G401 (cell line): ENCODE results near the gene AP3D1. TPM values are rescaled to one million over a fixed set of nuclear protein-coding genes. Genes with fewer than 3 reads are reported as not detected.
A peak's percentile ranks its signal among the peaks of the same experiment; 100 is the strongest.

Experiments
- DNase-seq: peaks from one replicate; pipeline ENCODE4 v3.0.0-alpha.2; 2015; ENCODE audit warnings: low spot score
- in situ Hi-C: cut with HindIII; loops from 2 replicates; pipeline ENCODE4 v1.10.0; 2016; ENCODE audit warnings: low sequenced_read_pairs, mixed read lengths
- total RNA-seq: library from RNA; depleted of rRNA; stranded (reverse); fragments of >200 nt; shearing (Covaris generic); gene quantifications from 2 replicates; pipeline ENCODE4 v1.2.3, GENCODE V29; 2014

The AP3D1 gene
- total RNA-seq, 1 experiment from 2014 or later, result 235 TPM

DNA sequence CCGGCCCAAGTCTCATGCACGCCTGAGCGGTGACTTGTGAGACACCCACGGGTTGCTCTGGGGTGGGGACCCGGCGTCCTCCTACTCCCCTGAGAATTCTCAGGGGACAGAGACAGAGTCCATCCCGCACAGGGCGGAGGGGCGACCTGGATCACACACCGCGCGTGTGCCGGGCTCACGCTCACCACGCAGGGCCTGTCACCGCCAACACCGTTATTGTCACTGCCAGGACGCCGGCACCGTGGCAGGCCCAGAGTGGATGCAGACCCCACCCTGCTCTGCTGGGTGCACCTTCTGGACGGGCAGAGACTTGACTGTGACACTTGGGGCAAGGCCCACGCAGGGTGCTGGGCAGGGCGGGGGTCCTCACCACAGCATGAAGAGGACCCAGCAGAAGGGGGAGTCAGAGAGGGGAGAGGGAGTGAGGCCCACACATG lies 71.5 kb downstream of the AP3D1 start:
- in situ Hi-C loops, result no loop called here
- no peak for DNase-seq

DNA sequence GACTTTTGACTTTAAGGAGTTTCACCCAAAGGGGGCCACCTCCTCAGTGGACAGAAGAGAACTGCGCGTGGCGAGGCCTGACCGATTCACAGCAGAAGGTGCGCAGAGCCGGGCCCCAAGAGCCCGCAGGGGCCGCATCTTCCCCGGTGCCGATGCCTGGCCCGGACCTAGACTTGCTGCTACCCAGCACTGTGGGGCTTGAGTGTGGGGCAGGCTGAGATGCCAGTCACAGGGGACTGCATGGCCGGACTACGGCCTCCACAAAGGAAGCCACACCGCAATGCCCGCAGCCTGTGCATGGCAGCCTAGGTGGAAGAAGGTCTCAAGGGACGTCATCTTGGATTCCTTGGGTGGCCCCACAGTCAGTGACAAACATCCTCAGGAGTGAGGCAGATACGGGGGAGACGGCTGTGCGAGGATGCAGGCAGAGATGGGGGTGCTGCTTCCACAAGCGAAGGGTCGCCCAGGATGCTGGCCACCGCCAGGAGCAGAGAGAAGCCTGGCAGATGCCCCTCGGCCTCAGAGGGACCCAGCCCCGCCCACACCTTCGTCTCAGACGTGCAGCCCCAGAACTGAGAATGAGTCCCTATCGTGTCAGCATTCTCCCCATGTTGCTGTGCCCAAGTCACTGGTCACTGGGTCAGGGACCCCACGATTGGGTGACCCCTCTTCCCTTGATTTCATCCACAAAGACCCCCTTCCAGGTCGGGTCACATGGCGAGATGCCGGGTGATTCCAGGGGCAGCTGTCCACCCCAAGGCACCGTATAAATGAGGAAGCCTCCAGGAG lies 72.1 kb downstream of the AP3D1 start:
- in situ Hi-C loops, result no loop called here
- DNase-seq, result no peak

DNA sequence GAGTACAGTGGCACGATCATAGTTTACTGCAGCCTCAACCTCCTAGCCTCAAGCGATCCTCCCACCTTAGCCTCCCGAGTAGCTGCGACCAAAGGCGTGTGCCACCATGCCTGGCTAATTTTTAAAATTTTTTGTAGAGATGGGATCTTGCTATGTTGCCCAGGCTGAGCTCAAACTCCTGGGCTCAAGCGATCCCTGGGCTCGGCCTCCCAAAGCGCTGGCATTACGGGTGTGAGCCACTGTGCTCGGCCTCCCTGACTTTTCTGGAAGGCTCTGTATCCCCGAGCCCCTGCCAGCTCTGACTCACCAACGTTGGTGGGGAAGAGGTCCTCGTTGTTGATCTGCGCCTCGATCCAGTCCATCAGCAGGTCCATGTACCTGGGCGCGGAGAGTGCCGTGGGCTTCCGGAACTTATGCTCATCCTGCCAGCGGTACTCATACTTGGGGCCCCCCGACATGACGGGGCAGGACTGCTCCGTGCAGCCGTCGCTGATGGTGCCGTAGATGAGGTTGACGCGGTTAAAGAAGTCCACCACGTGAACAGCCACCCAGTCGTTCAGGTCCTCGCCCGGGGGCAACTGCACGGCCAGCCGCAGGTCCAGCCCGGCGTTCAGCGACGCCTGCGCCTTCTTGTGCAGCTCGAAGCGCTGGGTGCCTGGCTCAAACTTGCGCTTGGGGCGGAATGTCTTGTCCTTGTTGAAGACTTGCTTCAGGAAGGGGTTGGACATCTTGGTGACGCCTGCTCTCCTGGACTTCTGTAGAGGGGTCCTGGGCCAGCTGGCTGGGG lies 73.3 kb downstream of the AP3D1 start:
- in situ Hi-C loops, result no loop called here
- DNase-seq, result no peak

DNA sequence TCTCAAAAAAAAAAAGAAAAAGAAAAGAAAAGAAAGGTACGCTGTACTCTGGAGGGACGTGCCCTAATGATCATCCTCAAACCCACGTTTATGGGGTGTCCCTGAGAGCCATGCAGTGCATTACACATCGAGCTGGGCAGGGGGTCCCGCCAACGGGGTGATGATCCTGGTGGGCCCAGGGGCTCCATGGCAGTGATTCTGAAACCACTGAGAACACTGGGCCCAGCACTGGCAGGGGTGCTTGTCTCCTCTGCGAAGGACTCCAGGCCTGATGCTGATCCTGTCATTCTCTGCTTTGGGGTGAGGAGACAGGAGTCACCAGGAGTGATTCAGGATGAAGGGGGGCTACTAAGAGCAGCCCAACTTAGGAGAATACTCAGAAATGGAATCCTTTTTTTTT lies 74.0 kb downstream of the AP3D1 start:
- in situ Hi-C loops, result no loop called here
- DNase-seq, result no peak

DNA sequence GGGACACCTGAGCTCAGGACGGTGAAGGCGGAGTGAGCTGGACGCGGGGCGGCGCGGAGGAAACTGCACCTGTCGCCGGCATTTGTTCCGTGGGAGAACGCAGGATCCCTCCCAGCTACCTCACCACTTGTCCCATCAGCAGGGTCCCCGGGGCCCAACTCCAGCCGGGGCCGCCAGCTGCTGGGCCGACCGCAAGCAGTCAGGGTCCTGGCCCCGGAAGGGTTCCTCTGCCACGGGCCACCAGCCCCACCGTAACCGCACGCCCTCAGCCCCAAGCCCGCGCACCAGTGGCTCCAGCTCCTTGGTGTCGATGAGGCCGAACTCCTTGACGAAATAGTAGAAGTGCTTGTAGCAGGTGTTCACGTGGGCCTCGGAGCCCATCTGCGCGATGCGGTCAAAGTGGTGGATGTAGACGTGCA lies 74.8 kb downstream of the AP3D1 start:
- DNase-seq, result no peak

DNA sequence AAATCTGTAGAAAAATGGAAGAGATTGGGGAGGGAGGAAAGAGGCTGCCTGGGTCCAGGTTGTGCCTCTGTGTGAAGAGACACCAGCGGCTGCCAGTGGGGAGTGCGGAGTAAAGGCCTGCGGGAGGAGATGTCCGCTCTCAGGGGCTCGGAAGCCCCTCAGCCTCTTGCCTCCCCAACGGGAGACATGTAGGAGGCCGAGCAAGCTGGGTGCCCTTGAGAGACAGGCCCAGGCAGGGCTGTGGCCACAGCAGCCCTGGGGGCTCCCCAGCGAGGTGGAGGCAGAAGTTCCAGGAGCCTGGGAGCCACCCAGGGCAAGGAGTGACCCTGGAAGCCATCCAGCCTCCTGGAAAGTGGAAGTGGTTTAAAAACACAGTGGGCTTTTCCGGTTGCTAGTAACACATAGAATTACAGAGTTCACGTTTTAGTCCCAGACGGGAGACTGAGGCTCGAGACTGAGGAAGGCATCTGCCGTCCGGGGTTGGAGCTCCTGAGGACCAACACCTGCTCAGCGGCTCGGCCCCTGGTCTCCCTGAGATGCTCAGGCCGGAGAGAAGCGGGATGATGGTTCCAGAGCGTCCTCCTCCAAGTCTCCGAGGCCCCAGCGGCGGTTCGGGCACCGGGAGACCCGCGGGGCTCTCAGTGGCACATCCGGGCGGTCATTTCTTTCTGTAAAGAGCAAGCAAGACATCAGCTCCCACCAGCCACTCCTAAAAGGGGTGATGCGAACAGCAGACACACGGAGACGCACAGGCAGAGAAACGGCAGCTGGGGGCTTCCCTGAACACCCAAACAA lies 78.4 kb downstream of the AP3D1 start:
- in situ Hi-C loops, result no loop called here
- DNase-seq, result no peak

More for the DNA sequence above, 74.8 kb downstream of the AP3D1 start:
- in situ Hi-C loops, result no loop called here

DNA sequence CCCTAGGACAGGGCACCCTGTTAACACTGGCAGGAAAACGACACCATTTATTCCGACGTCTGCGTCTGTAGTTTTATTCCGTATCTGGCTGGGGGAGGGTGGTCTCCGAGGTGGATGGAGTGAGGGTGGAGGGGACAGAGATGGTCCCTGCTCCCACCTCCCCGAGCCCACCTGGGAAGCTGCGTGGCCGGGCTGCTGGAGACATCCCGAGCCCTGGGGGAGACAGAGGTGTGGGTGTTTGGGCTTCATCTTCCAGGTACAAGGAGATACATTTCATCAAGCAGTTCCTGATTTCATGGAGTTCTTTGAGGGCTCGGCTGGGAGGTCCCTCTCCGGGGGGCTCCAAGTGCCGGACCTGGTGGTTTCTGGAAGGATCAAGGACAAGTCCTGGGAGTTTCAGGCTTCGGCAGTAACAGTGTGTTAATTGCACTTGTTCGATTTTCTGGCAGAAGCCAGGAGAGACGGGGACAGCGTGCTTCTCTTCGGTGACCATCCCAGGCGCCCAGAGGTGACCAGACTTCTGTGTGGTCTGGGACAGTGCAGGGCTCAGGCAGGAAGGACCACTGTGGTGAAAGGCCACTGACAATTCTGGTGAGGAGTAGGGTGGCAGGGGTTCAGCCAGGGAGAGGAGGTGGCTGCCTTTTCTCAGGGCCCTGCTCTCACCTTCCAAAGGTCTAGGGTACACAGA lies 80.2 kb downstream of the AP3D1 start:
- DNase-seq, result no peak
- in situ Hi-C loops, result no loop called here

DNA sequence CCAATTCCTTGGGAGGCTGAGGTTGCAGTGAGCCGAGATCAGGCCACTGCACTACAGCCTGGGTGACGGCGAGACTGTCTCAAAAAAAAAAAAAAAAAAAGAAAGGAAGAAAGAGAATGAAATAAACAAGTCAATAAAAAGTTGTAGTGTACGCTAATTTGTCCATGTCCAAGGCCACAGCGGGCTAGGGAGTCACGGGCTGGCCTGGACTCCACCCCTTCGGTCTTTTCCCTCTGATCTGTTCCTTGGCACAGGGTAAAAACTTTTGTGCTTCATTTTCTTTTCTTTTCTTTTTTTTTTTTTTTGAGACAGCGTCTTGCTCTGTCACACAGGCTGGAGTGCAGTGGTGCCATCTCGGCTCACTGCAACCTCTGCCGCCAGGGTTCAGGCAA lies 80.9 kb downstream of the AP3D1 start:
- DNase-seq, result no peak
- in situ Hi-C loops, result no loop called here

DNA sequence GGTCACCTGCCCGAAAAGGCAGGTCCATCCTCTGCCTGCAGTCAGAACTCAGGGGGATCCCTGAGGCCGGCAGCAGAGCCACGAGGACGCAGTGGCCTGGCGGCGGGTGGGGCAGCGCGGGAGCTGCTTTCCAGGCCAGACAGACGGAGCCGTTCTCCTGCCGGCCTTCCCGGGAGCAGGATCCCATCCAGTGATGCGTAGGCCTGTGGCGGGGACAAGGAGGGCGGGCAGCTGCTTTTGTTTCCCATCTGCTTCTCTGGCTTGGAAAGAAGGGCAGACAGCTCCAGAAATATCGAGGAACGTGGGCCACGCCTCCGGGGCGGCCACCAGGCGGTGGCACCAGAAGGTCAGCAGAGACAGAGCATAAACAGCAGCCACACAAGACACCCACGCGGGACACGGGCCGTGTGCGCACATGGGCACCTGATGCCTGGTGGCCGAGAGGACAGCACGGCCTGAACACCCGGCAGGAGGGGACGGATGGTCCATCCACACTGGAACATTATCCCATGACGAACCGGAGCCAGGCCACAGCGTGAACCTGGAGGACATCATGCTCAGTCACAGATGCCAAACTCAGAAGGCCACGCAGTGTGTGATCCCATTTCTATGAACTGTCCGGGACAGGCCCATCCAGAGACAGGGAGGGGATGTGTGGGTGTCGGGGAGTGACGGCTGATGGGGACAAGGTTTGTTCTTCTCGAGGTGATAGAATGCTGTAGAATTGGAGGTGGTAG lies 86.4 kb downstream of the AP3D1 start:
- in situ Hi-C loops, result no loop called here
- DNase-seq, result peak; percentile 97

DNA sequence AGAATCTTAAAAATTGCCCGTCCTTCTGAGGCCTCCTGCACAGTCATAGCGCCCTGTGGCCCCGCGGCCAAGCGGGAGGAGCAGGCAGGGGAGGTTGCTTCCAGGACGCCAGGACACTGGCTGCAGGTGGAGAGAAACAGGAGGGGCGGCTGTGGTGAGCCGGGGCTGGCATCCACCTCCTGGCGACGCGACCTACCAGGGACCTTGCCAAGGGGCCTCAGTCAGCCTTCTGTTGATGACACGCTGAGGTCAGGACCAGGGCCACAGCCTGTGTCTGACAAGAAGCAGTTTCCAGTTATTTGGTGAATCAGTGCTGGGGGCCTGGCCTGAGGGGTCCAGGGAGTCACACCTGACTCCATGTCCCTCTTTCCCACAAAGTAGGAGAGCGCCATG lies 87.0 kb downstream of the AP3D1 start:
- in situ Hi-C loops, result no loop called here

DNA sequence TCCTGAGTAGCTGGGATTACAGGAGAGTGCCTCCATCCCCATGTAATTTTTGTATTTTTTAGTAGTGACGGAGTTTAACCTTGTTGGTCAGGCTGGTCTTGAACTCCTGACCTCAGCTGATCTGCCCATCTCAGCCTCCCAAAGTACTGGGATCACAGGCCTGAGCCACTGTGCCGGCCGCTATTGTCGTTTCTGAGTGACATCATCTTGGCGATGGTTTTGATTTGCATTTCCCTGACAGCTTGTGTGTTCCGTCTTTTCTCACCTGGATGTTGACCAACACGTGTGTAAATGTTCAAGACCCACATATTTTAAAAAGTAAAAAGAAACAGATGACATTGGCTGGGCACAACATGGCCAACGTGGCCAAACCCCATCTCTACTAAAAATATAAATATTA lies 87.5 kb downstream of the AP3D1 start:
- in situ Hi-C loops, result no loop called here
- DNase-seq, result no peak

More for the DNA sequence above, 87.0 kb downstream of the AP3D1 start:
- DNase-seq, result peak; percentile 81

DNA sequence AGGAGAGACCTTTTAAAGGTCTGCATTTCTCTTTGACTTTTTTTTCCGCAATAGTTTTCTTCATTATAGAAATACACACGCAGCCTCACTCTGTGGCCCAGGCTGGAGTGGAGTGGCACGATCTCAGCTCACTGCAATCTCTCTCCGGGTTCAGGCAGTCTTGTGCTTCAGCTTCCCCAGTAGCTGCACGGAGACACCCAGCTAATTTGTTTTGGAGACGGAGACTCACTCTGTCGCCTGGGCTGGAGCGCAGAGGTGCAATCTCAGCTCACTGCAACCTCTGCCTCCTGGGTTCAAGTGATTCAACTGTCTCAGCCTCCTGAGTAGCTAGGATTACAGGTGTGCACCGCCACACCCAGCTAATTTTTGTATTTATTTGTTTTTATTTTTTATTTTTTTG lies 88.6 kb downstream of the AP3D1 start:
- in situ Hi-C loops, result no loop called here

DNA sequence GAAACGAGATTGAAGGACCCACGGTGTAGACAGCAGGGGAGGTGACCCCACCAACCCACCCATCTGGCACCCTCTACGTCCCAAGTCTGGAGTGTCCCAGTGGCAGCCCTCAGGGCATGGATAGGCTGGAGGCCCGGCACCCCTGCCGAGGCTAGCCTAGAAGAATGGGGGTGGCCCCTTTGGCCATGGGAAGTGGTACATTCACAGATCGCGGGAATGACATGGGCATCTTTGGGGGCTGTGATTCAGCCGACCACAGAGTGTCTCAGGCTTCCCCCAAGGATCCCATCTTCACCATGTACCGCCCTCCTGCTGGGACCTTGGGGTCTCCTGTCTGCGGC lies 89.0 kb downstream of the AP3D1 start:
- in situ Hi-C loops, result no loop called here
- DNase-seq, result no peak

More for the DNA sequence above, 88.6 kb downstream of the AP3D1 start:
- no peak for DNase-seq

DNA sequence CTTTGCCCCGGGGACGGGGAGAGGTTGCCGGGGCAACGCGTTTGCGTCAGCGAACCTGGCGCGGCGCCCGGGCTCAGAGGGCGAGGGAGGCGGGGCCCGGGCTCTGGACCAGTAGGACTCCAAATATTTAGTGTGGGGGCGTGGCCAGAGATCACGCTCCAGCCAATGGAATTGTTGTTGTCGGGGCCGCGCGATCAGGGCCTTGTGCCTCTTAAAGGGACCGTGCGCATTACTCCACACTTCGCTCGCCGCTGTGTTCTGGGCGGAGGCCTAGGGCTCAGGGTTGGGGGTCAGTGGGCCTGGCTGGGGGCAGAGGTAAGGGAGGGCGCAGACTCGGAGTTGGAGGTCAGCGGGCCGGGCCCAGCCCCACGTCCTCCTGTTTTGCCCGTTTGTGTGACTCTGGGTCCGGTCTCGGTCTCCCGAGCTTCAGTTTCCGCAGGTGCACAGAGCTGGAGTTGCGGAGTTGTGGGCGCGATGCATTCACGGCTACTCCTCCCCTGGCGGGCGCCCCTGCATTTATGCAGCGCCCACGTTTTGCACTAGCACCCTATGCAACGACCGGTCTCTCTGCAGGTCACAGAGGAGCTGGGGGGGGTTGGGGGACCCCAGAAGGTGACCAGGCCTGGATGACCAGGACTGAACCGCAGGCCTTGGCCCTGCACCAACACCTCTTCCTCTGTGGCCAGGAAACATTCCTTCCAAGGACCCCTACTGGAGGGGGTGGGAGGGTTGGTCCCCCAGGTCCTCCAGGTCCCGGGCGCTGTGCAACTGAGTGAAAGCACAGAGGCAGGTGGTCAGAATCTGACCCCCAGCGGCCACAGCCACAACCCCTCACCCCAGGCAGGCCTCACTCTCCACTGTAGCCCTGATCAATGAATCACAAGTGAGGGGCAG lies 89.6 kb downstream of the AP3D1 start:
- in situ Hi-C loops, result no loop called here
- DNase-seq, result peak; percentile 99

DNA sequence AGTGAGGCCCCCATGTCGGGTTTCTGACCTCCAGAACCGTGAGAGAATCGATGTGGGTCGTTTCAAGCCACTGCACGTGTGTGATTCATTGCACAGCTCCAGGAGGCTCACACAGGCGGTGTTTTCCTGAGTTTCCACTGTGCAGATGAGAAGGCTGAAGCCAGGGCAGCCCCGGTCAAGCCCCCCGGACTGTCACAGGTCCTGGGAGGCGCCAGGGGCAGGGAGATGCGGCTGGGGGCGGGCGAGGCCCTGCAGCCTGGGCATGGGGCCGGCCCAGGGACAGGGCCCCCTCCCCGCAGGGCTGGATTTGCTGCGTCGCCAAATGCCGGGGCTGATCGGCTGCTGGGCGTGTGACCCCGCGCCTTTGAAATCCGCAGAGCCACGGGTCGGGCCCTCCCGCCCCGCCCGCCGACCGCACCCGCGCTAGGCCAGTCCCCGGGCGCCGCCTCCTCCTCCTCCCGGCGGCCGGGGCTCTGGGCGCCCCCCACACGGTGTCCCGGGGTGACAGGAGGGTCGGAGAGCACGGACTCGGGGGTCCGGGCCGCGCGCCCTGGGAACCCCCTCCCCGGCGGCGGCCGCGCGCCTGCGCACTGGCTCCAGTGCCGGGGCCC lies 90.4 kb downstream of the AP3D1 start:
- in situ Hi-C loops, result no loop called here
- peak; percentile 67 for DNase-seq

DNA sequence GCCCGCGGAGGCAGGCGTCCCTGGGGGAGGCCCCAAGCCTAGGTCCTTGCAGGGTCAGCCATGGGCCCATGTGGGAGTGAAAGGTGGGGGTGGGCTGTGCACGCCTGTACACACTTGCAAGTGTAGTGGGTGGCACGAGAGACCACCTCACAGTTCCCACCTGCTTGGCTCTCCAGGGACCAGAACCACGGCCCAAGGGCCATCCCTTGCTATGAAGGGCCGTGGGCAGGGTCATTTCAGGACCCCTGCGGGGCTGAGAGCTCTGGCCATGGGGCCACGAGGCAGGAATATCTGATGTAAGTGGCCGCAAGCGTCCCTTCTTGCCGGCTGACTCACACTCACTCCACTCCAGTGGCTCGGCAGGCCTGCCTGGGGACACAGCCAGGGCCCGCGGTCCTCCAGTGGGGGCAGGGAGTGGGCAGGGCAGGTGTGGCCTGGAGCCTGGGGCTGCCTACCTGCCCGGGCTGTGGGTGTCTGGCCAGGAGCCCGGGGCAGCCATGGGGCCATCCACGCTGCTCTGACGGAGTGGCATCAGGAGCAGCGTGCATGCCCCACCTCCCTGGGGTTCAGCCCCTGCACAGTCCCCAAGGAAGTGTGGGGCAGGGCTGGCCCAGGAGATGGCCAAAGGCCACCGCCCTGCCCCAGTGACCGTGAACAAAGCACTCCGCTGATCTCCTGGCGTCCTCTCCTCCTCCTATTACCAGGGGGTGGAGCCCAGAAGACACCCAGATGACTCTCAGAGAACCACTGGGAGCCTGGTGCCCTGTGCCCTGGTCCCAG lies 91.8 kb downstream of the AP3D1 start:
- no peak for DNase-seq
- in situ Hi-C loops, result no loop called here
